ENCODE measurements around the gene LNX2.

Gene LNX2

DNA sequence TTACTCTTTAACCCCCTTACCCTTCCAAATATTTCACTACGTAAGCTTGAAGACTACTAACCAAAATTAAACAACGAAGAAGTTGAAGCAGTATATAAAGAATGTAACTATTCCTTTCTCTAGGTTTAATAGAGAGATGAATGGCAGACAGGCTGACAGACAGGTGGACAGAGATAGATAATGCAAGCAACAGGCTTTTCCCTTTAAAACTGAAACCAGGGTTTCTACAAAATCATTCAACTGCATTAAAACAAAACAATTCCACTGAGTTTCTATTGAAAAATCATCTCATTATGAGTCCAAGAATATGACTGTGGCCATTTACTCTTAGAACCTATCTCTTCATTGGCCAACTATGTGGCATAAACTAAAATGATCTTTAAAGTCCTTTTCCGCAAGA lies 15.2 kb downstream of the LNX2 start:
- no peak for DNase-seq

DNA sequence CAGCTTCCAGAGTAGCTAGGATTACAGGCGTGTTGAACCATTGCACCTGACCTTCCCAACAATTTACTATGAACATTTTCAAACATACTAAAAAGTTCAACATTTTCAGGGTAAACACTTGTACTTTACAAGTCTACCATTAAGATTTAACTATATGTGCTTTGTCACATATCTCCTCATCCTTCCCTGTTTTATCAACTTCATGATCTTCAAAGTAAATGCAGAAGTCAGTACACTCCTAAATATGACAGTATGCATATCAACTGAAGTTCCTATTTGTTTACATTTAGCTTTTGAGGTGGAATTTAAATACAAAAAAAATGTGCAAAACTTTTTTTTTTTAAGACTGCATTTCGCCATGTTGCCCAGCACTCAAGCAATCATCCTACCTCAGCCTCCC lies 18.5 kb downstream of the LNX2 start:
- DNase-seq = no peak

DNA sequence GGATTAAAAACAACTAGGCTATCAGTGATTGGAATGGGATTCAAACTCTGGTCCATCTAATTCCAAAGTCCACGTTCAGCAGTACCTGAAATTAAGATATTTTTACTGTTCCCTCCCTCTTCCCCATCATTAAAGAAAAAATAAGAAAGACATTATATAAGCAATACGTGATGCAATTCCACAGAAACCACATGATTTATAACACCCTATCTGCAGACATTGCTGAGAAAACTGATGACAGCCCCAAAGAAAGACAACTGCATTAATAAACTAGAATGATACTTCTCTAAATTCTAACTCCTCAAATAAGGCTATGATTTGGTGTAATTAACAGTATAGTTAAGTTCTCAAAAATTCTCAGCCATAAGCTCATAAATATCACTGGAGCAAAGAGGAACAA lies 19.1 kb downstream of the LNX2 start:
- no peak for DNase-seq

DNA sequence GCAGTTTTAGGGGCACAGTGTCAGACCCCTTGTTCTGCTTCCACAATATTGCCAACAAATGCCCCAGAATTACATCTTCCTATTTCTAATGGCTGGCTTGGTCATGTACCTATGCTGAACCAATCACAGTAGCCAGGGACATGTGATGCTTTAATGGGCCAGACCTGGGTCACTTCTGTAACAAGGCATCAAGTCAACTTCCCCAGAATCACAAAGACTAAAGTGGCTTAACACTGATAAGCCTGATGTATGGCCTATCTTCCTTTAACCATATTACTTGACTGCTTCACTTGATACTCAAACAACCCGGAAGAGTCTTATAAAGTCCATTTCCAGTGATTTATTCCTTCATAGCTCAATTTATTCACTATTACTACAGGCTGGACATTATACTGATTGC lies 19.6 kb downstream of the LNX2 start:
- no peak for DNase-seq

DNA sequence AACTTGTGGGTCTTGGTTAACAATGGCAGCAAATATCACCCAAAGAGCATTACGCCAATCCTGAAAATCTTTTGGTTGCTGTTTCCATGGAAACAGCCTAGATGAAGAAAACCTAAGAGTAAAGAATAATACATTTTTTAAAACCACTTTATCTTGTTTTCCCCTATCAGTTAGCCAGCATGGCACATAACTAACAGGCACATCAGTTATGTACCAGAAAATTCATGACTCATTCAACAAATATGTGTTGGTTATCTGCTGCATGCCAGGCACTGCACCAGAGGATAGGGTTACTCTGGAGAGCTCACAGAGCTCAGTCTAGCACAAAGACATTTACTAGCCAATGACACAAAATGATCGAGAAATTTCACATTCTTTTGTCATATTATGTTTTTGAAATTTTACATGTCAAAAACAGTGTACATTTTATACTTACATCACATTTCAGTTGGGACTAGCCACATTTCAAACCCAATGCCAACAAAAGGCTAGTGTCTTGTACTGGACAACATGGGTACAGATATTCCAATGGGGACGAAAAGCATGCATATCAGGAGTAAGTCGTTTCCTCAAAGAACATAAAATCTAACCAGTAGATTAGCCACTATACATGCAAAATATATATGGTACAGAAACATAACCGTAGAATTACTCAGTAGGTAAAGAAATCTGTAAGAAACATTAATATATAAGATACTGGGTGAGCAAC lies 20.3 kb downstream of the LNX2 start:
- no peak for DNase-seq

DNA sequence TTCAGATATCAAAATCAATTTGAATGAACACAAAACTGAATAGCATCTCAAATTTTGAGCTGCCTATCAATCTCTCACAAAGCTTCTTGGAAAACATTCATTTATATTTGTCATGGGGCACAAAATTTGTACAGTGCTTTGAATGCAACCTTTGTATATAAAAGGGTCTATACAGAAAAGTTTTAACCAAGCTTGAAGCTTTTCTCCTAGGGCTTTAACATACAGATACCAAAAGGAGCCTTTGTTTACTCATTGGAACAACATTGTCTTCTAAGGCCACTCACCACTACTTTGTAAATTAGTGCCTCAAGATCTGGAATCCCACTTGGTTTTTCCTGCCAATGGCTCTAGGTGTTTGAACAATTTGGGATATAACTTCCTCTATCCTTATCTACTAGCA lies 21.2 kb downstream of the LNX2 start:
- no peak for DNase-seq

DNA sequence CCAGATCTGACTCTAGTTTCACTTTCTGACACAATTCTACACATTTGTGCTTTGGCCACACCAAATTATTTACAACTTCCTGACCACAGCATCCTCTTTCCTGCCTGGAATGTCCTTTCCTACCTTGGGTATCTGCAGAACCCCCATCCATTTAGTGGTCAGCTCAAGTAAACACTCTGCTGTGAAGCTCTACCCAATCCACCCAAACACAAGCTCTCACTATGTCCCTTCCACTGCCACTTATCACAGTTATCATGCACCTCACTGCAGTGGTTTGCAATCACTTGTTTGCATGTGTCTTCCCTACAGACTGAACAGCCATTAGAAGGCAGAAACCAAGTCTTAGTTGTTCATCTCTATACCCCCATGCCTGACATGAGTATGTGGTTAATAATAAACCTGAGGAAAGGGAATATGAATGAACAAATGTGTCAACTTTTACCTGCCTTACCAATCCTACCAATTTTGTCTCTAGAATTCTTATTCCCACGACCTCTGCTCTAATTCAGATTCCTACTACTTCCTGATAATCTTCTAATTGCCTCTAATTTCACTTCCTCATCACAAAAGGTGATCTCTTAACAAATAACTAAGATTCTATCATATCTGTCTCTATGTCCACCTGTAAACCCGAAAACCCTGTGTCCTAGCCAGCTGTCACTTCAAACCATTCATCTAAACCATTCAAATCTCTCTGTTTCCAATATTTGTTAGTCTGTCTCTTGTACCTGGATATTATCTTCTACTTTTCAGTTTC lies 25.1 kb downstream of the LNX2 start:
- DNase-seq = no peak

DNA sequence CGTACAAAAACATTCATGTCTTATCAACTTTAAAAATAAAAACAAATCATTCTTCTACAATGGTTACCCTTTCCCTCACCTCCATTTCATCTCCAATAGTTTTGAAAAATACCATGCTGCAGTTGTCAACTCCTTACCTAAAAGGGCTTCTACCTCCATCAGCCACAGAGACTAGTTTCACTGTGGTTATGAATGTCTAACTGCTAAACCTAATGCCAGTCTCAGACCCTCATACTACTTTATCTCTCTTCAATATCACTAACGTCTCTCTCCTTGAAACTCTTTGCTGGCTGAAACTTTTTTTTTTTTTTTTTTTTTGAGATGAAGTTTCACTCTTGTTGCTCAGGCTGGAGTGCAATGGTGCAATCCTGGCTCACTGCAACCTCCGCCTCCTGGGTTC lies 27.1 kb downstream of the LNX2 start:
- no peak for DNase-seq

DNA sequence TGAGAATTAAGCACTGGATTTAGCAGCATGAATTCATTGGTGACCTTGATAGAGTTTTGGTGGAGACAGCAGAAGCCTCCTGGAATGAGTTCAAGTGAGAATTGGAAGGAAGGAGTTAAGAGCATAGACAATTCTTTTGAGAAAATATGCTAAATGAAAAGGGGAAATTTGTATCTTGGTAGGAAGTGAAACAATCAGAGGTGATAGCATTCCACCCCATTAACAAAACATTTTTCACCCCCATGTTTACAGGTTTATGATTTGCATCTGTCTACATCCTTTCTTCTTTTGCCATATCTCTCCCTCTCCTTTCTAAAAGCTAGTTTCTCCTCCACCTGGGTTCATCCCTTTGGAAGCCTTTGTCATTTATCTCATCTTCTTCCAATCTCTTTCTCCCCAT lies 27.5 kb downstream of the LNX2 start:
- no peak for DNase-seq

DNA sequence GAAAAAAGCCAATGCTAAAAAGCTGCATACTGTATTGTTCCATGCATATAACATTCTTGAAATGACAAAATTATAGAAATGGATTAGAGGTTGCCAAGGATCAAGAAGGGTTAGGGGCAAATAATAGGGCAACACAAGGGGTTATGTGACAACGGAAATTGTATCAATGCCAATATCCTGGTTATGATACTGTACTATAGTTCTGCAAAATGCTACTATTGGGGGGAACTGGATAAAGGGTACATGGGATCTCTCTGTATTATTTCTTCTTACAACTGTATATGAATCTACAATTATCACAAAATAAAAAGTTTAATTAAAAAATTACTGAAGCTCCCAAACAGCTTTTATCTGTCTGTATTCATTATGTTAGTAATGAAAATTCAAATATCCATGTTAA lies 31.9 kb downstream of the LNX2 start:
- no peak for DNase-seq

DNA sequence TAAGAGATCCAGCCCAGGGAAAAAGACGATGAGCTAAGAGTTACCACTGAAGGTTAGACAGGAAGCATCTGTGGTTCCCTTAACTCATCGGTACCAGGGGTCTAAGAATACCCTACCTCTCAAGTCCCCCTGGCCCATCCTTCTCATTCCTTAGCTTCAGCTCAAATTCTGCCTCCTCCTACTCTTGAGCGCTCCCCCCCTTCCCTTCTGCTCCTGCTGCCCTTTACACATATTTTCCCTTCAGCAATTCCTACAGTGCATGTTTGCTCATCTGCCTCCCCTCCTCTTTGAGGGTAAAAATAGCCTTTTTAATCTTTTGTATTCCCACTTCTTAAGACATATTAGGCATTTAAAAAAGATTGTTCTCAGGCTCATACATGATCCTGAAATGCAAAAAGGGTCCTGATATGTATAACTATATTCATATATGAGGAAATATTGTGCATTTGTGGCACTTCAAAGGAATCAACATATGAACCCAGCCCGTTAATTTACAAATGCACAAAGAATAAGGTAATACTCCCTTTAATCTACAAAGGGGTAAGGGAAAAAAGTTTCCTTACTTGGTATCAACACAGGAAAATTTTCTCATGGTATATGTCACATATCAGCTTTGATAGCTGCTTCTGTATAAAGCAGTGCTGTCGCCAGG lies 33.1 kb downstream of the LNX2 start:
- DNase-seq = no peak

DNA sequence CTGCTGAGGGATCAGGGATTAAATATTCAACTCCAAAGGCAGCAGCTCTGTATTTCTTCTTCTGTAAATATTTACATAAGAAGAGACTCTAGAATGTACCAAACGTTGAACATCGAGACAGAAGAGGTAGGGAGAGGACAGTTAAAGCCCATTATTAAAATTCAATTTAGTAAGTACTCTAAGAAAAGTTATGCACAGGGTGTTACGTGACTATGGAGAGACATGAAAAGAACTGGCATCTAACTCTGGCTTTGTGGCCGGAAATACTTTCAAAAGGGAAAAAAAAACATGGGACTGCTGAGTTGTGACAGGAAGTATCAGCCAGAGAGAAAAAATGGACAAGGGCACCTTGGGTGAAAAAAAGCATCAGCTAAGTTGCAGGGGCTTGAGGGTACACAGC lies 36.7 kb downstream of the LNX2 start:
- no peak for DNase-seq

DNA sequence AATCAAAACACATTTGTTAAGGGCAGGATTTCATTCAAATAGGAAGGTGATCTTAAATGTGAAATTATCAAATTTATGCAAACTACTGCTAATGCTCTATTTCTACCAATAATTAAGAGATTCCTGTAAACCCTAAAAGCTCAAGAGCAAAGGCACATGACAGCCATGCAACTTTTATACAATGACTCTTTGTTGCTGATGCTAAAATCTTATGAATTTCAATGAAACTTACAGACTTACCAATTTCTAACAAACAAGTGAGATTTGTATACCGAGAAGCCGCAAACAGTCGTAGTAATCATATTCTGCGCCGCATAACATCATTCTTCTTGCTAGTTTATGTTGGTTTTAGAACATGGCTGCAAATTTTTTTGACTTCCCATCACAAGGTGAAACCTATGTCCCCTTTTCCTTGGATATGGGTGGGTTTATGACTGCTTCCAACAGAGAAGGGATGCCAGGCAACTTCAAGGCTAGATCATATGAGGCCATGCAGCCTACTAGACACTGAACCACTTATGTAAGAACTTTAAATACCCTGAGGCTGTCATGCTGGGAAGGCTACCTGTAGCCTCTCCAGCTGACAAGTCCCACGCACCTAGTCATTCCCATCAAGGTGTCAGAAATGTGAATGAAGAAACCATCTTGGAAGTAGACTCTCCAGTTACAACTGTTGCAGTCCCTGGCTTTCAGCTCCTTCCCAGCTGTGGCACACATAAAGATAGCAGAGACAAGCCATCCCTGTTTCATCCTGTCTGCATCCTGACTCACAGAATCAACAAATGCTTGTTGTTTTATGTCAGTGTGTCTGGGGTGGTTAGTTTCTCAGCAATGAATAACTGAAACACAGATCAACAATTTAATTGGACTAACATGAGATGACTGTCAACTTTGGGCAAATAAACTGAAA lies 42.0 kb downstream of the LNX2 start:
- no peak for DNase-seq

DNA sequence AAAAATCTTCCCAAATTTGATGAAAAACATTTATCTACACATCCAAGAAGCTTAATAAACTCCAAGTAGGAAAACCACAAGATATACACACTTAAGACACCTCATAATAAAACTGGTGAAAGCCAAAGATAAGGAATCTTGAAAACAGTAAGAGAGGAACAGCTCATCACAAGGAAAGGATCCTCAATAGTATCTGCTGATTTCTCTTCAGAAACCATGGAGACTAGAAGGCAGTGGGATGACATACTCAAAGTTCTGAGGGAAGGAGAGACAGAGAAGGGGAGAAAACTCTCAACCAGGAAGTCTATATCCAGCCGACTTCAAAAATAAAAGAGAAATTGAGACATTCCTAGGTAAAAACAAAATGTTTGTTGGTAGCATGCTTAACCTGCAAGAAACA lies 45.7 kb downstream of the LNX2 start:
- DNase-seq = no peak

DNA sequence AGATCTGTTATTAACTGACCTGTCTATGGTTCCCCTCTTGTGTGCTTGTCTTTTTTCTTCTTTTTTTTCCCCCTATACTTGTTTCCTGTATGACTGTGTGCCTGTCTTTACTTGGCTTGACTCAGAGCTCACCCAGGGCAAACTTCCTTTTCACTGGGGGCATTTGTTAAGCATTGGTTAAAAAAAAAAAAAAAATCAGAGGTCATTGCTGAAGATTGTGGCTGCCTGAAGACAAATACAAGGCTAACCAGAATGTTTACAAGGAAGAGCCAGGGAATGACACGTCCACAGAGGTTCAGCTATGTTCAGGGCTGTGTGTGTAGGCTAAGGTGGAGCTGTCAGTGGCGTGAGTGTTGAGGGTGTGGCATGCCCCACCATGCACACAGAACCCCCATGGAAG lies 47.1 kb downstream of the LNX2 start:
- DNase-seq = no peak

DNA sequence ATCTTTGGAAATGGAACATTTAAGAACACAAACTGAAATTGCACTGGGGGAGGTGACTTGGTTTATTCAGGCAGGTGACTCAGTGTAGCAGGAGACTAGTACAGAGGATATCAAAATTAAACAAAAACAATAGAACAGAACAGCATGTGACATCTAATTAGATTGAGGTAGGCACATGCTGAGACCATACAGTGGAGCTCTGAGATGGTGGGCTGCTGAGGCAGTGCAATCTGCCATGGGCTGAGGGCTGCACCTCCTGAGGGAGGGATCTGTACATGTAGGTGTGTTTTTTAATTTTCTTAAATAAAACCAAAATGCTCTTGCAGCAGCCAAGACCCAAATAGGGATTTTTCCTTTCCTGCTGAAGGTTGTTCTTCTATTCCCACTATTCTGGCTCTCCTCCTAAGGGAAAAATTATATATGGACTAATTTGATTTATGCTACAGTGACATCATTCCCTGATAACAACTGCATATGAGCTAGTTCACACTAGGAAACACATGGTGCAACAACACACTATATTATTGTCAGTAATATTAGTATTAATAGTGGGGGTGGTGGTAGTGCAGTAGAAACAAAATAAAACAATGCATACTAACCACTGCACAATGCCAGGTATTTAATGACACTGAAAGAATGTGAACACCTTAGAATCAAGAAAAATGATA lies 48.0 kb downstream of the LNX2 start:
- DNase-seq = no peak

DNA sequence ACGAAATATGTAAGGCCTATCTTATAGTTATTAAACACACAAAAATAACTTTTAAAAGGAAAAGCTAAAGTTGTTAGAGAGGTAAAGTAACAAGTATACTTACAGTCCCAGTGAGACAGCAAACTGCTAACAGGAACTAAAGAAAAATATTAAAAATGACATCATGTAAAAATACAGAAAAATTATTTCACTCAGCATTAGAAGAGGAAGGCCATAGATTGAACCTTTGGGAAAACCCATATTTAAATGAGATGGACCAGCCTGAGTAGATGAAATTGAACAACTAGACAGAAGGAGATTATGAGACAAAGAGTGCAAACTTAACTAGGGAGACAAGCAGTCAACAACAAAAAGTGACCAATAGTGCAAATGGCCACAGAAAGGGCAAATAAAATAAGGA lies 49.4 kb downstream of the LNX2 start:
- no peak for DNase-seq

DNA sequence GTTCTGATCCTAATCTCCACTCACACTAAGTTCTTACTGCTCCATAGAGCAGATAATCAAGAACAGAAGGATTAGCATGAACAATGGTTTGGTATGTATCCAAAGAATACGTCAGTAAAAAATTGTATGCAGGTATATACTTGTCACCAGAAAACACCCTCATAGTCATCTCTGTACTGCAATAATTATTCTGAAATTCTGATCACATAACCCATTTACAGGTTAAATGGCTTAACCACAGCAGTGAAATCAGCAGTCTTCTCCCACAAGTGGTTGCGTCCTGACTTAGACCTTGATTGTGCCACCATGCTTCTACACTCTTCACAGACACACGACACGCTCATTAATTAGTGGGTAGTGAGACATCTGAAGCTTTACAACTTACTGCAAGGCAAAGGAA lies 50.9 kb downstream of the LNX2 start:
- DNase-seq = no peak

DNA sequence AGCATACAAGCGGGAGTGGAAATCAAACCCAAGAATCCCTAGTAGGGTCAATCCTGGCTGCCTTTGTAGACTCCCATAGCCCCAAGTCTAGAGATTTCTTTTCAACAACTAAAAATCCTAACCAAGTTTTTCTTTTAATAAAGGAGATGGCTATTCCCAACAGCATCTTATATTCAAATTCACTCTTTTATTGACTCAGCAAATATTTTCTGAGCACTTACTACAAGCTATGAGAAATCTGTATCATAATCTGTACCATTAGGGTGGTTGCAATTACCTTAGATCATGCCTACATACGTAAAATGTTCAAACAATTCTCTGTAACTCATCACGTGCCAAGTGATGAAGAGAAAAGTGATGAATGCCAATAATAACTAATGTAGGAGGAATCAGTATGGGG lies 54.5 kb downstream of the LNX2 start:
- DNase-seq = no peak

DNA sequence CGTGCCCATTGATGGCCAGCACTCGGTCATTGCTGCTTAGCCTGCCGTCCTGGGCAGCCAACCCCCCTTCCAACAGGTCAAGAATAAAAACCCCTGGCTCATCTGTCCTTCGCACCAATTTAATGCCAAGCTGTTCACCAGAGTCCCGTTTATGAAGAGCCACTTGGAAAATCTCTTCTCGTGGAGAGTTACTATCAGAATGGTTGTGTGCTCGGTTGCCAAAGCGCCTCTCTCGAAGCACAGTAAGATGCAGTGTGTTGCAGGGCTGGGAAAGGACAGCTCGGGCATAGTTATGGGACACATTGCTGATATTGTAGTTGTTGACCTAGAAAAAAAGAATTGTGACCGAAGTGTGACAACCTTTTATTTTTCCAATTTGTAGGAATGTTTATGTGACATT lies 57.9 kb downstream of the LNX2 start:
- DNase-seq = no peak

DNA sequence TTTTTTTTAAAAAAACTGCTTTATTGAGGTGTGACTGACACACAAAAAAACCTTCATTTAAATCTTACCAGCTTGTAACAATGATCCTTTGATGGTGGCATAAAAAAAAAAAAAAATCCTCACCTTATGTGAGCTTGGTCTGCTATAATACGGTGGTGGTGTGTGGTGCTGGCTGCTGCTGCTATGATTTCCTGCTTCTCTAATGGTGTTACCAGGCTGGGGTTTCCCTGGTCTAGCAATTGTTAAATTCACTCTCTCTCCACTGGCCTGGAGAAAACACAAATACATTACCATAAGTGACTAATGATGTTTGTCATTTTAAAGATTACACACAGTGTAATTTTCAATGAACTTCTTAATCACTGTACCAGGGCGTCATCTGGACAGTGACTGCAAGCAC lies 60.6 kb downstream of the LNX2 start:
- no peak for DNase-seq

DNA sequence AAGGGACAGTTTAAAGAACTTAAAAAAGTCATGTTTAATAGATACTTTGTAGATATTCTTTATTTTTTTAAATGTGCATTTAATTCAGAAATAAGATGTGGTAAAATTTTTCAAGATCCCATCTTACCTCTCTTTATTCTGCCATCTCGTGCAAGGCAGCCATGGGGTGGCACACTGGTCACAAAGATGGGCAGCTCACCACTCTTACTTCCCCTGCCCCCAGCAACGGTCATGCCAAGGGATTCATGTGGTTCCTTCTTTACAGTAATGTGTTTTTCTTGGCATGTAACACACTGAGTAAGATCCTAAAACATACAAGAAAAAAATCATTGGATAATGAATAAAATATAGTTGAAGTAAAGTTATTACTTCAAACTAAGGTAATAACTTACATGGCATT lies 64.2 kb downstream of the LNX2 start:
- DNase-seq = no peak

DNA sequence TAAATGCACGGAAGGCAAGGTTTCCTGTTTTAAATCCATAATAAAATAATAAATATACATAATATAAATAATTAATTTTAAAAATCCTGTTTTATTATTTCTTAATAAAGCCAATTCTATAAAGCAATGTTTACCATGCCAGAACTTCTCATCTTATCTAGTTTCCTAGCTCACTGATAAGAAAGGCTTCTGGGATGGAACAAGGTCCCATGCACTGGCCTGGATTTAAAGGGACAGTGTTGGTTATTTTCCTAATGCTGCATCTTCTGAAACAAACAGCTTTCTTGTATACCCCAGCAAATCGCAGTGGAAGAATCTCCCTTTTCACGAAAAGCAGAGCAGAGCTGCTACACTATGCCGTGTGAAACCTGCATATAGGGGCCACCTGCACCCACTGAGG lies 68.8 kb downstream of the LNX2 start:
- no peak for DNase-seq
